ENCODE results near the gene BTBD9. TPM values are rescaled to one million over a fixed set of nuclear protein-coding genes. Genes with fewer than 3 reads are reported as not detected.

Gene BTBD9
- total and polyA plus RNA-seq, 4 experiments from 2014 or later, result 5.2 to 40.4 (median 32.3) TPM

GRCh38 chr6:38220069-38220723, 419.5 kb downstream of the BTBD9 start:
- Histone ChIP-seq H3K27me3 (ENCODE audit: insufficient read depth, low read length) (no peaks in the 10 kb centered on the region), H3K4me1 (ENCODE audit: insufficient read depth, low read length) (no peaks in the 10 kb centered on the region), H3K27ac (ENCODE audit: low read depth, low read length) (no peak overlapping the region), H3K9me3 (ENCODE audit: control insufficient read depth in 1 of 2, low read length in 2 of 2) (no peaks in the 10 kb centered on the region), H3K4me3 (ENCODE audit: low read length in 2 of 2) (no peak overlapping the region), H3K36me3 (ENCODE audit: insufficient read depth, low read length) (no peaks in the 10 kb centered on the region)
- peaks cover 4 to 16% of the 10 kb centered on the region in 2 donors for H3K36me3 Mint-ChIP-seq
- H3K9me3 Mint-ChIP-seq, result no peaks in the 10 kb centered on the region
- no peak for DNase-seq
- no peak overlapping the region for H3K27ac Mint-ChIP-seq
- H3K27me3 Mint-ChIP-seq, result no peaks in the 10 kb centered on the region
- CTCF ChIA-PET (ENCODE audit: partially characterized antibody), result no interaction called here
- H3K4me1 Mint-ChIP-seq, result no peaks in the 10 kb centered on the region
- H3K4me3 Mint-ChIP-seq, result no peak overlapping the region
- POLR2A ChIA-PET (ENCODE audit: partially characterized antibody), result no interaction called here
- intact Hi-C loops (cut with micrococcal nuclease), result no loop called here

- POLR2A ChIA-PET (ENCODE audit: partially characterized antibody), result no interaction called here
- Mint-ChIP-seq H3K9me3 (no peaks in the 10 kb centered on the region), H3K27me3 (no peaks in the 10 kb centered on the region), H3K4me3 (no peak overlapping the region), H3K27ac (peak overlapping the region in 1 of 7 donors; percentile 37), H3K36me3 (peaks cover 2 to 18% of the 10 kb centered on the region in 2 donors), H3K4me1 (no peaks in the 10 kb centered on the region)
- Histone ChIP-seq H3K36me3 (ENCODE audit: insufficient read depth, low read length) (no peaks in the 10 kb centered on the region), H3K27me3 (ENCODE audit: insufficient read depth, low read length) (no peaks in the 10 kb centered on the region), H3K27ac (ENCODE audit: low read depth, low read length) (no peak overlapping the region), H3K9me3 (ENCODE audit: control insufficient read depth in 1 of 2, low read length in 2 of 2) (no peaks in the 10 kb centered on the region), H3K4me1 (ENCODE audit: insufficient read depth, low read length) (no peaks in the 10 kb centered on the region), H3K4me3 (ENCODE audit: low read length in 2 of 2) (no peak overlapping the region)
- intact Hi-C loops (cut with micrococcal nuclease), result no loop called here
- no peak for DNase-seq
- CTCF ChIA-PET (ENCODE audit: partially characterized antibody), result no interaction called here
Observed at GRCh38 chr6:38218235-38218634, 421.5 kb downstream of the BTBD9 start.

GRCh38 chr6:38216451-38216850, 423.3 kb downstream of the BTBD9 start:
- Histone ChIP-seq H3K36me3 (ENCODE audit: insufficient read depth, low read length) (no peaks in the 10 kb centered on the region), H3K27me3 (ENCODE audit: insufficient read depth, low read length) (no peaks in the 10 kb centered on the region), H3K27ac (ENCODE audit: low read depth, low read length) (no peak overlapping the region), H3K4me3 (ENCODE audit: low read length in 2 of 2) (no peak overlapping the region), H3K4me1 (ENCODE audit: insufficient read depth, low read length) (no peaks in the 10 kb centered on the region), H3K9me3 (ENCODE audit: control insufficient read depth in 1 of 2, low read length in 2 of 2) (no peaks in the 10 kb centered on the region)
- intact Hi-C loops (cut with micrococcal nuclease), result no loop called here
- Mint-ChIP-seq H3K27me3 (no peaks in the 10 kb centered on the region), H3K4me1 (peaks cover 0 to 6% (median 0%) of the 10 kb centered on the region in 4 donors), H3K36me3 (peaks cover 0 to 15% of the 10 kb centered on the region in 2 donors), H3K4me3 (no peak overlapping the region), H3K27ac (no peak overlapping the region), H3K9me3 (no peaks in the 10 kb centered on the region)
- DNase-seq, result no peak
- POLR2A ChIA-PET (ENCODE audit: partially characterized antibody), result no interaction called here
- CTCF ChIA-PET (ENCODE audit: partially characterized antibody), result no interaction called here

GRCh38 chr6:38215651-38216311, 423.9 kb downstream of the BTBD9 start:
- DNase-seq, result no peak
- Mint-ChIP-seq H3K27me3 (no peaks in the 10 kb centered on the region), H3K4me1 (peaks cover 0 to 7% (median under 1%) of the 10 kb centered on the region in 4 donors), H3K27ac (peak overlapping the region in 1 of 7 donors; percentile 42), H3K36me3 (peaks cover 0 to 10% of the 10 kb centered on the region in 2 donors), H3K4me3 (no peak overlapping the region), H3K9me3 (no peaks in the 10 kb centered on the region)
- no peaks in the 10 kb centered on the region for H3K4me1 ChIP-seq (ENCODE audit: insufficient read depth, low read length)
- intact Hi-C loops (cut with micrococcal nuclease), result no loop called here
- ChIA-PET CTCF (ENCODE audit: partially characterized antibody) (no interaction called here), POLR2A (ENCODE audit: partially characterized antibody) (no interaction called here)
- no peaks in the 10 kb centered on the region for H3K36me3 ChIP-seq (ENCODE audit: insufficient read depth, low read length)
- no peaks in the 10 kb centered on the region for H3K27me3 ChIP-seq (ENCODE audit: insufficient read depth, low read length)
- H3K4me3 ChIP-seq (ENCODE audit: low read length in 2 of 2), result no peak overlapping the region
- H3K27ac ChIP-seq (ENCODE audit: low read depth, low read length), result no peak overlapping the region
- H3K9me3 ChIP-seq (ENCODE audit: control insufficient read depth in 1 of 2, low read length in 2 of 2), result no peaks in the 10 kb centered on the region

- Histone ChIP-seq H3K27ac (ENCODE audit: low read depth, low read length) (no peak overlapping the region), H3K36me3 (ENCODE audit: insufficient read depth, low read length) (no peaks in the 10 kb centered on the region), H3K4me1 (ENCODE audit: insufficient read depth, low read length) (no peaks in the 10 kb centered on the region), H3K9me3 (ENCODE audit: control insufficient read depth in 1 of 2, low read length in 2 of 2) (no peaks in the 10 kb centered on the region), H3K4me3 (ENCODE audit: low read length in 2 of 2) (no peak overlapping the region), H3K27me3 (ENCODE audit: insufficient read depth, low read length) (no peaks in the 10 kb centered on the region)
- DNase-seq, result no peak
- Mint-ChIP-seq H3K36me3 (peaks cover 0 to 10% of the 10 kb centered on the region in 2 donors), H3K27me3 (no peaks in the 10 kb centered on the region), H3K9me3 (no peaks in the 10 kb centered on the region), H3K4me3 (no peak overlapping the region), H3K4me1 (peaks cover 3 to 13% (median 6%) of the 10 kb centered on the region in 4 donors), H3K27ac (peak overlapping the region in 1 of 7 donors; percentile 25)
- ChIA-PET POLR2A (ENCODE audit: partially characterized antibody) (no interaction called here), CTCF (ENCODE audit: partially characterized antibody) (no interaction called here)
- intact Hi-C loops (cut with micrococcal nuclease), result no loop called here
Observed at GRCh38 chr6:38215225-38215624, 424.5 kb downstream of the BTBD9 start.

- ChIA-PET CTCF (ENCODE audit: partially characterized antibody) (no interaction called here), POLR2A (ENCODE audit: partially characterized antibody) (no interaction called here)
- no peaks in the 10 kb centered on the region for H3K9me3 Mint-ChIP-seq
- H3K27ac ChIP-seq (ENCODE audit: low read depth, low read length), result no peak overlapping the region
- no peaks in the 10 kb centered on the region for H3K27me3 ChIP-seq (ENCODE audit: insufficient read depth, low read length)
- peaks cover 0 to 7% of the 10 kb centered on the region in 2 donors for H3K36me3 Mint-ChIP-seq
- no peaks in the 10 kb centered on the region for H3K36me3 ChIP-seq (ENCODE audit: insufficient read depth, low read length)
- no peak overlapping the region for H3K27ac Mint-ChIP-seq
- no peak overlapping the region for H3K4me3 Mint-ChIP-seq
- no peak for DNase-seq
- intact Hi-C loops (cut with micrococcal nuclease), result no loop called here
- H3K4me3 ChIP-seq (ENCODE audit: low read length in 2 of 2), result no peak overlapping the region
- H3K27me3 Mint-ChIP-seq, result no peaks in the 10 kb centered on the region
- H3K4me1 ChIP-seq (ENCODE audit: insufficient read depth, low read length), result peaks cover 5% of the 10 kb centered on the region
- H3K9me3 ChIP-seq (ENCODE audit: control insufficient read depth in 1 of 2, low read length in 2 of 2), result no peaks in the 10 kb centered on the region
- peaks cover 4 to 21% (median 15%) of the 10 kb centered on the region in 4 donors for H3K4me1 Mint-ChIP-seq
Observed at GRCh38 chr6:38214159-38214558, 425.6 kb downstream of the BTBD9 start.

GRCh38 chr6:38213251-38213658, 426.5 kb downstream of the BTBD9 start:
- CTCF ChIA-PET (ENCODE audit: partially characterized antibody), result no interaction called here
- no peak overlapping the region for H3K27ac Mint-ChIP-seq

More at GRCh38 chr6:38213251-38213658, 426.5 kb downstream of the BTBD9 start:
- Histone ChIP-seq H3K4me1 (ENCODE audit: insufficient read depth, low read length) (peaks cover 6% of the 10 kb centered on the region), H3K27me3 (ENCODE audit: insufficient read depth, low read length) (no peaks in the 10 kb centered on the region), H3K36me3 (ENCODE audit: insufficient read depth, low read length) (no peaks in the 10 kb centered on the region), H3K9me3 (ENCODE audit: control insufficient read depth in 1 of 2, low read length in 2 of 2) (no peaks in the 10 kb centered on the region), H3K4me3 (ENCODE audit: low read length in 2 of 2) (no peak overlapping the region), H3K27ac (ENCODE audit: low read depth, low read length) (no peak overlapping the region)
- intact Hi-C loops (cut with micrococcal nuclease), result no loop called here
- DNase-seq, result no peak
- H3K36me3 Mint-ChIP-seq, result peaks cover 0 to 4% of the 10 kb centered on the region in 2 donors
- no peak overlapping the region for H3K4me3 Mint-ChIP-seq
- peaks cover 4 to 27% (median 17%) of the 10 kb centered on the region in 4 donors for H3K4me1 Mint-ChIP-seq
- H3K9me3 Mint-ChIP-seq, result no peaks in the 10 kb centered on the region
- POLR2A ChIA-PET (ENCODE audit: partially characterized antibody), result no interaction called here
- no peaks in the 10 kb centered on the region for H3K27me3 Mint-ChIP-seq

All from CD4-positive, alpha-beta memory T cell (primary cell).